SK-N-SH (cell line): ENCODE results near the gene E2F1.

Source experiments
- EP300 ChIP-seq, 2 experiments: IDR thresholded peaks; 2 replicates each; pipeline versions ENCODE4 v1.4.0 to v1.6.1; 2012; ENCODE audit warnings: borderline replicate concordance in 1 of 2, low read depth in 1 of 2, low read length in 1 of 2
- EZH2phosphoT487 ChIP-seq: fragments of 200-600 bp; sonication (generic); IDR thresholded peaks from 2 replicates; pipeline ENCODE4 v1.6.1; 2017; ENCODE audit warnings: low read depth, mixed run types, mild to moderate bottlenecking, antibody characterized with exemption, moderate library complexity, borderline replicate concordance
- FOXM1 ChIP-seq: IDR thresholded peaks from 2 replicates; pipeline ENCODE4 v1.4.0; 2012; ENCODE audit warnings: low read depth, mild to moderate bottlenecking
- GABPA ChIP-seq: IDR thresholded peaks from 2 replicates; pipeline ENCODE4 v1.4.0; 2012; ENCODE audit warnings: low read depth, mild to moderate bottlenecking
- JUND ChIP-seq: IDR thresholded peaks from 2 replicates; pipeline ENCODE4 v1.4.0; 2012
- MAX ChIP-seq: IDR thresholded peaks from 2 replicates; pipeline ENCODE4 v1.4.0; 2012; ENCODE audit warnings: low read depth
- POLR2AphosphoS5 ChIP-seq: IDR thresholded peaks from 2 replicates; pipeline ENCODE4 v1.6.1; 2012; ENCODE audit warnings: low read depth, low read length
- RFX5 ChIP-seq: IDR thresholded peaks from 2 replicates; pipeline ENCODE4 v1.6.1; 2012; ENCODE audit warnings: mild to moderate bottlenecking, improper control_type of control experiment, low read length
- SMC3 ChIP-seq: IDR thresholded peaks from 2 replicates; pipeline ENCODE4 v1.6.1; 2012; ENCODE audit warnings: low read depth, low read length, improper control_type of control experiment
- TAF1 ChIP-seq: IDR thresholded peaks from 2 replicates; pipeline ENCODE4 v1.6.1; 2012; ENCODE audit warnings: low read depth, mild to moderate bottlenecking, low read length, moderate library complexity, borderline replicate concordance
- TCF12 ChIP-seq: IDR thresholded peaks from 2 replicates; pipeline ENCODE4 v1.4.0; 2012
- TF ChIP-seq, protein P1 (sequence below): fragments of 200-600 bp; sonication (generic); IDR thresholded peaks from 2 replicates; pipeline ENCODE4 v1.6.1; 2017; ENCODE audit warnings: antibody characterized with exemption, mild to moderate bottlenecking, moderate library complexity
- TF ChIP-seq, protein P2 (sequence below): IDR thresholded peaks from 2 replicates; pipeline ENCODE4 v1.4.0; 2012; ENCODE audit warnings: low read depth, borderline replicate concordance

DNA sequence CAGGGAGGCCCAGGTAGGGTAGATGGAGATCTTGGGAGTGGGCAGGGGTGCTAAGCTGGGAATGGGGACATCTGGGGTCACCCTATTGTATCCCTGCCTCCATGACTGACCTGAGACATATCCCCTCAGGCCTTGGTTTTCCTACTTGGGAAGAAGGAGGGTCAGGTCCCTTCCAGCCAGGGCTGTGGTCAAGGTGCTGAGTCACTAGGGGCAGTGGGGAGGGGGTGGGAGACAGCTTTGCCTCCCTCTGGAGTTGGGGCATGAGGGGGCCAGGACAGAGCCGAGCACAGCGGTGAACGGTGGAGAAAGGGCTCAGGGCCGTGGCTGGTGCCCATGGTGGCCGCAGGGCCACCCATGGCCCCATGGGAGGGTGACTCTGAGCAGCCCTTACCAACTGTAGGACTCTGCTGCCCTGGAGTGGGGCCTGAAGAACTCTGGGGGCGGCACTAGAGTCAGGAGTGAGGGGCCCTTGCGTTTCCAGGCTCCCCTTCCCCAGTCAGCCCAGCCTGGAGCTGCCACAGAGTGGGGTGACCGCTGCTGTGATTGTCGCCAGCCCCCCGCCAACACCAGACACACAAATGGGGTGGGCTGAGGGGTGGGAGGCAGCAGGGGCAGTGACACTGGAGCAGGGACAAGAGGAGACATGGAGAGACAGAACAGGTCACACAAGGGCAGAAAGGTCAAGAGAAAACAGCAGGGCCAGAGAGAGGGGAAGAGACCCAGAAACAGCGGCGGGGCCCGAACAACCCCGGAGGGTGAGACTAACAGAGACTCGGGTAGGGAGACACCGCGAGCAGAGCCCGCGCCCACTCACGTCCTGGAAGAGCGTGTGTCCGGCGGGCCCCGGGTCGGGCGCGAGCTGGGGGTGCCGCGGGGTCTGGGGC, 12.5 kb downstream of the E2F1 start:
- TF ChIP-seq MAX (no peak), EZH2phosphoT487 (no peak), TAF1 (no peak), JUND (no peak), POLR2AphosphoS5 (no peak), GABPA (no peak), FOXM1 (no peak), RFX5 (no peak), SMC3 (no peak), EP300 (IDR thresholded peaks at IDR 0.05; ENCODE audit: borderline replicate concordance in 1 of 2, low read depth in 1 of 2, low read length in 1 of 2) (no peak), TCF12 (no peak)
- TF ChIP-seq, protein P1, sequence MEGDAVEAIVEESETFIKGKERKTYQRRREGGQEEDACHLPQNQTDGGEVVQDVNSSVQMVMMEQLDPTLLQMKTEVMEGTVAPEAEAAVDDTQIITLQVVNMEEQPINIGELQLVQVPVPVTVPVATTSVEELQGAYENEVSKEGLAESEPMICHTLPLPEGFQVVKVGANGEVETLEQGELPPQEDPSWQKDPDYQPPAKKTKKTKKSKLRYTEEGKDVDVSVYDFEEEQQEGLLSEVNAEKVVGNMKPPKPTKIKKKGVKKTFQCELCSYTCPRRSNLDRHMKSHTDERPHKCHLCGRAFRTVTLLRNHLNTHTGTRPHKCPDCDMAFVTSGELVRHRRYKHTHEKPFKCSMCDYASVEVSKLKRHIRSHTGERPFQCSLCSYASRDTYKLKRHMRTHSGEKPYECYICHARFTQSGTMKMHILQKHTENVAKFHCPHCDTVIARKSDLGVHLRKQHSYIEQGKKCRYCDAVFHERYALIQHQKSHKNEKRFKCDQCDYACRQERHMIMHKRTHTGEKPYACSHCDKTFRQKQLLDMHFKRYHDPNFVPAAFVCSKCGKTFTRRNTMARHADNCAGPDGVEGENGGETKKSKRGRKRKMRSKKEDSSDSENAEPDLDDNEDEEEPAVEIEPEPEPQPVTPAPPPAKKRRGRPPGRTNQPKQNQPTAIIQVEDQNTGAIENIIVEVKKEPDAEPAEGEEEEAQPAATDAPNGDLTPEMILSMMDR = no peak
- TF ChIP-seq, protein P2, sequence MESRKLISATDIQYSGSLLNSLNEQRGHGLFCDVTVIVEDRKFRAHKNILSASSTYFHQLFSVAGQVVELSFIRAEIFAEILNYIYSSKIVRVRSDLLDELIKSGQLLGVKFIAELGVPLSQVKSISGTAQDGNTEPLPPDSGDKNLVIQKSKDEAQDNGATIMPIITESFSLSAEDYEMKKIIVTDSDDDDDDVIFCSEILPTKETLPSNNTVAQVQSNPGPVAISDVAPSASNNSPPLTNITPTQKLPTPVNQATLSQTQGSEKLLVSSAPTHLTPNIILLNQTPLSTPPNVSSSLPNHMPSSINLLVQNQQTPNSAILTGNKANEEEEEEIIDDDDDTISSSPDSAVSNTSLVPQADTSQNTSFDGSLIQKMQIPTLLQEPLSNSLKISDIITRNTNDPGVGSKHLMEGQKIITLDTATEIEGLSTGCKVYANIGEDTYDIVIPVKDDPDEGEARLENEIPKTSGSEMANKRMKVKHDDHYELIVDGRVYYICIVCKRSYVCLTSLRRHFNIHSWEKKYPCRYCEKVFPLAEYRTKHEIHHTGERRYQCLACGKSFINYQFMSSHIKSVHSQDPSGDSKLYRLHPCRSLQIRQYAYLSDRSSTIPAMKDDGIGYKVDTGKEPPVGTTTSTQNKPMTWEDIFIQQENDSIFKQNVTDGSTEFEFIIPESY = no peak
